Measurements from ENCODE around the gene KCNC4. TPM values are rescaled to one million over a fixed set of nuclear protein-coding genes. Genes with fewer than 3 reads are reported as not detected.

Gene KCNC4
- total and polyA plus RNA-seq, 7 donors = 0.60 to 6.4 (median 2.1) TPM

- Histone ChIP-seq H3K9me3 (no peaks in the 10 kb centered on the region), H3K4me1 (peaks cover 0 to 4% (median 2%) of the 10 kb centered on the region in 4 donors)
- 89 to 90% methylated on average over 10 of the region's 10 CpGs for WGBS, 2 donors
Measured at GRCh38 chr1:110172001-110172400, 38.1 kb upstream of the KCNC4 start.

GRCh38 chr1:110173466-110174105 is 36.5 kb upstream of the KCNC4 start:
- Histone ChIP-seq H3K27me3 (peaks cover 0 to 12% (median 0%) of the 10 kb centered on the region in 3 donors), H3K4me3 (no peak overlapping the region), H3K36me3 (no peaks in the 10 kb centered on the region), H3K27ac (no peak overlapping the region), H3K9me3 (no peaks in the 10 kb centered on the region), H3K4me1 (peaks cover 0 to 4% (median 2%) of the 10 kb centered on the region in 4 donors)
- DNase-seq = no peak
- TF ChIP-seq CTCF (IDR thresholded peaks at IDR 0.05) (no peak), EP300 (IDR thresholded peaks at IDR 0.05) (no peak), POLR2A (IDR thresholded peaks at IDR 0.05) (no peak), POLR2AphosphoS5 (IDR thresholded peaks at IDR 0.05) (no peak)
- intact Hi-C loops (cut with DNase I) = no loop called here
- 69 to 73% methylated on average over 15 of the region's 15 CpGs for WGBS, 2 donors

More at GRCh38 chr1:110172001-110172400, 38.1 kb upstream of the KCNC4 start:
- H3K4me3 ChIP-seq = no peak overlapping the region
- no peaks in the 10 kb centered on the region for H3K36me3 ChIP-seq
- H3K27me3 ChIP-seq = peaks cover 0 to 12% (median 0%) of the 10 kb centered on the region in 3 donors
- intact Hi-C loops (cut with DNase I) = no loop called here
- no peak for DNase-seq
- TF ChIP-seq POLR2A (IDR thresholded peaks at IDR 0.05) (no peak), EP300 (IDR thresholded peaks at IDR 0.05) (no peak), POLR2AphosphoS5 (IDR thresholded peaks at IDR 0.05) (no peak), CTCF (IDR thresholded peaks at IDR 0.05) (no peak)
- no peak overlapping the region for H3K27ac ChIP-seq

- WGBS, 2 donors = 59 to 72% methylated on average over 2 of the region's 2 CpGs
- intact Hi-C loops (cut with DNase I) = no loop called here
Measured at GRCh38 chr1:110174961-110175360, 35.2 kb upstream of the KCNC4 start.

GRCh38 chr1:110176299-110176956 is 33.7 kb upstream of the KCNC4 start:
- Histone ChIP-seq H3K4me1 (peaks cover 0 to 4% (median 2%) of the 10 kb centered on the region in 4 donors), H3K36me3 (no peaks in the 10 kb centered on the region), H3K9me3 (no peaks in the 10 kb centered on the region), H3K27me3 (peaks cover 0 to 10% (median 0%) of the 10 kb centered on the region in 3 donors), H3K4me3 (no peak overlapping the region), H3K27ac (no peak overlapping the region)
- WGBS, 2 donors = 46 to 55% methylated on average over 9 of the region's 9 CpGs
- DNase-seq = no peak
- intact Hi-C loops (cut with DNase I) = no loop called here
- TF ChIP-seq POLR2AphosphoS5 (IDR thresholded peaks at IDR 0.05) (no peak), CTCF (IDR thresholded peaks at IDR 0.05) (no peak), POLR2A (IDR thresholded peaks at IDR 0.05) (no peak), EP300 (IDR thresholded peaks at IDR 0.05) (no peak)

More at GRCh38 chr1:110174961-110175360, 35.2 kb upstream of the KCNC4 start:
- Histone ChIP-seq H3K9me3 (no peaks in the 10 kb centered on the region), H3K36me3 (no peaks in the 10 kb centered on the region), H3K27me3 (peaks cover 0 to 12% (median 0%) of the 10 kb centered on the region in 3 donors), H3K4me1 (peaks cover 0 to 4% (median 2%) of the 10 kb centered on the region in 4 donors), H3K27ac (no peak overlapping the region), H3K4me3 (no peak overlapping the region)
- DNase-seq = no peak
- TF ChIP-seq EP300 (IDR thresholded peaks at IDR 0.05) = no peak
- TF ChIP-seq POLR2A (IDR thresholded peaks at IDR 0.05) = no peak
- TF ChIP-seq POLR2AphosphoS5 (IDR thresholded peaks at IDR 0.05) = no peak
- TF ChIP-seq CTCF (IDR thresholded peaks at IDR 0.05) = no peak
